SK-N-SH (cell line): ENCODE results near the gene LTB4R. TPM values are rescaled to one million over a fixed set of nuclear protein-coding genes. Genes with fewer than 3 reads are reported as not detected.

Source experiments
- CTCF ChIA-PET: fragments of 300-600, 350-600 bp; formaldehyde crosslinking; extraction: SDS; loops from one replicate; lab custom pipeline; 2021; lab: Yijun Ruan, JAX
- POLR2A ChIA-PET: fragments of 350-600 bp; sonication (Branson Sonifier 250); formaldehyde crosslinking; extraction: SDS; loops from one replicate; lab custom pipeline; 2020; ENCODE audit warnings: antibody characterized with exemption, inconsistent platforms; lab: Yijun Ruan, JAX
- DNase-seq: peaks from one replicate; pipeline ENCODE4 v3.0.0; 2012
- H2AFZ ChIP-seq: fragments of 200-600 bp; sonication (generic); 2 replicates; pipeline ENCODE4 v1.8.1; 2016; ENCODE audit warnings: antibody characterized with exemption, mild to moderate bottlenecking, low read depth
- H3F3A ChIP-seq: fragments of 200-600 bp; sonication (generic); replicated peaks from 2 replicates; pipeline ENCODE3; 2016; ENCODE audit warnings: antibody characterized with exemption, mild to moderate bottlenecking; ENCODE audit not compliant: insufficient read depth
- H3K27ac ChIP-seq, 2 experiments: fragments of 200-500 bp in 1 of 2; fragments of 200-600 bp in 1 of 2; sonication (Bioruptor generic) in 1 of 2; sonication (generic), shearing (Covaris generic) in 1 of 2; 2 replicates each; pipeline versions ENCODE4 v1.5.1 to v1.6.1; 2014 to 2016; ENCODE audit warnings: low read depth in 2 of 2, inconsistent platforms in 1 of 2, low read length in 1 of 2, mild to moderate bottlenecking in 1 of 2, mixed read lengths in 1 of 2
- H3K27me3 ChIP-seq: fragments of 200-600 bp; sonication (generic), shearing (Covaris generic); 2 replicates; pipeline ENCODE4 v1.6.1; 2016; ENCODE audit warnings: mixed run types; ENCODE audit not compliant: insufficient read depth
- H3K36me3 ChIP-seq, 2 experiments: fragments of 200-500 bp in 1 of 2; fragments of 200-600 bp in 1 of 2; sonication (Bioruptor generic) in 1 of 2; sonication (generic) in 1 of 2; replicated peaks in 1 of 2; 2 replicates each; pipeline versions ENCODE3 to v1.5.1; 2014 to 2016; ENCODE audit warnings: low read length in 1 of 2, mild to moderate bottlenecking in 1 of 2; ENCODE audit not compliant: insufficient read depth in 2 of 2, control insufficient read depth in 1 of 2
- H3K4me1 ChIP-seq, 2 experiments: fragments of 200-500 bp in 1 of 2; fragments of 200-600 bp in 1 of 2; sonication (Bioruptor generic) in 1 of 2; sonication (generic), shearing (Covaris generic) in 1 of 2; 2 replicates each; pipeline versions ENCODE4 v1.5.1 to v1.6.1; 2014 to 2016; ENCODE audit warnings: low read depth in 1 of 2, low read length in 1 of 2, mixed run types in 1 of 2; ENCODE audit not compliant: insufficient read depth in 2 of 2, control insufficient read depth in 1 of 2
- H3K4me2 ChIP-seq: fragments of 200-600 bp; sonication (generic), shearing (Covaris generic); 2 replicates; pipeline ENCODE4 v1.6.1; 2017; ENCODE audit warnings: mixed run types
- H3K4me3 ChIP-seq, 2 experiments: fragments of 200-500 bp in 1 of 2; fragments of 200-600 bp in 1 of 2; sonication (Bioruptor generic) in 1 of 2; sonication (generic), shearing (Covaris generic) in 1 of 2; 2 replicates each; pipeline versions ENCODE4 v1.5.1 to v1.8.1; 2014 to 2016; ENCODE audit warnings: low read depth in 2 of 2, inconsistent platforms in 1 of 2, low read length in 1 of 2, mild to moderate bottlenecking in 1 of 2, mixed read lengths in 1 of 2, moderate library complexity in 1 of 2
- H3K79me2 ChIP-seq: fragments of 200-600 bp; sonication (generic); 2 replicates; pipeline ENCODE4 v1.8.1; 2017; ENCODE audit warnings: mild to moderate bottlenecking; ENCODE audit not compliant: insufficient read depth
- H3K9ac ChIP-seq: fragments of 200-600 bp; sonication (generic); 2 replicates; pipeline ENCODE4 v1.6.1; 2017; ENCODE audit warnings: mixed run types
- H3K9me2 ChIP-seq: fragments of 200-600 bp; sonication (generic); 2 replicates; pipeline ENCODE4 v1.6.1; 2017; ENCODE audit warnings: mixed run types
- H3K9me3 ChIP-seq: fragments of 200-600 bp; sonication (generic); 2 replicates; pipeline ENCODE4 v1.6.1; 2017; ENCODE audit warnings: mixed run types, mild to moderate bottlenecking, moderate library complexity
- H4K20me1 ChIP-seq: fragments of 200-600 bp; sonication (generic); 2 replicates; pipeline ENCODE4 v1.6.1; 2017; ENCODE audit warnings: mild to moderate bottlenecking, mixed run types; ENCODE audit not compliant: insufficient read depth
- ELF1 ChIP-seq: IDR thresholded peaks from 2 replicates; pipeline ENCODE4 v1.4.0; 2012
- FOSL2 ChIP-seq: IDR thresholded peaks from 2 replicates; pipeline ENCODE4 v1.4.0; 2012; ENCODE audit warnings: low read depth, mild to moderate bottlenecking, moderate library complexity, borderline replicate concordance
- IRF3 ChIP-seq: fragments of 150-350 bp; IDR thresholded peaks from 2 replicates; pipeline ENCODE4 v1.6.1; 2016; ENCODE audit warnings: mild to moderate bottlenecking, low read depth, low read length
- MAX ChIP-seq: IDR thresholded peaks from 2 replicates; pipeline ENCODE4 v1.4.0; 2012; ENCODE audit warnings: low read depth
- POLR2AphosphoS5 ChIP-seq: IDR thresholded peaks from 2 replicates; pipeline ENCODE4 v1.6.1; 2012; ENCODE audit warnings: low read depth, low read length
- RAD21 ChIP-seq: IDR thresholded peaks from 2 replicates; pipeline ENCODE4 v1.6.1; 2012; ENCODE audit warnings: mild to moderate bottlenecking, low read length
- RFX5 ChIP-seq: IDR thresholded peaks from 2 replicates; pipeline ENCODE4 v1.6.1; 2012; ENCODE audit warnings: mild to moderate bottlenecking, improper control_type of control experiment, low read length
- SMC3 ChIP-seq: IDR thresholded peaks from 2 replicates; pipeline ENCODE4 v1.6.1; 2012; ENCODE audit warnings: low read depth, low read length, improper control_type of control experiment
- TCF12 ChIP-seq: IDR thresholded peaks from 2 replicates; pipeline ENCODE4 v1.4.0; 2012
- USF1 ChIP-seq: IDR thresholded peaks from 2 replicates; pipeline ENCODE4 v1.4.0; 2012; ENCODE audit warnings: low read depth, borderline replicate concordance
- ZBTB33 ChIP-seq: IDR thresholded peaks from 2 replicates; pipeline ENCODE4 v1.4.0; 2012; ENCODE audit warnings: low read depth, borderline replicate concordance
- WGBS: methylation state at CpG from one replicate; pipeline ENCODE4 v1.1.6; 2017; ENCODE audit warnings: low lambda C conversion rate; 5-methylcytosine and 5-hydroxymethylcytosine counted together
- polyA plus RNA-seq, 3 experiments: library from polyadenylated mRNA; depleted of rRNA; stranded (reverse); fragments of >200 nt; gene quantifications; 2 replicates each; pipeline ENCODE4 v1.2.3, GENCODE V29; 2012

Gene LTB4R
- polyA plus RNA-seq, 1 of the 3 experiments (the other 2 are of a cell fraction) = 11.9 TPM

- Histone ChIP-seq H3K4me2 (no peak overlapping the region), H4K20me1 (no peaks in the 10 kb centered on the region), H3K27me3 (peaks cover 12% of the 10 kb centered on the region; the same call in 1 of the 2 replicates), H3K79me2 (no peaks in the 10 kb centered on the region), H2AFZ (no peak overlapping the region), H3K4me3 (no peak overlapping the region), H3K9me3 (no peaks in the 10 kb centered on the region), H3K4me1 (peaks cover 0 to 8% of the 10 kb centered on the region in 2 experiments; a peak in 1 of 4 replicates), H3K36me3 (peaks cover 0 to 6% of the 10 kb centered on the region in 2 experiments), H3K9me2 (no peaks in the 10 kb centered on the region), H3K9ac (no peak overlapping the region), H3F3A (peaks cover 10% of the 10 kb centered on the region), H3K27ac (no peak overlapping the region)
- TF ChIP-seq IRF3 (no peak), RAD21 (no peak), POLR2AphosphoS5 (no peak), ZBTB33 (no peak), SMC3 (no peak), USF1 (no peak), MAX (no peak)
- POLR2A ChIA-PET = interaction anchor here (0.8 kb wide), 1 partner anchor 17 kb away, joined by 3 read pairs; no protein-coding TSS in a partner anchor
- 85% methylated on average over 18 of the region's 18 CpGs for WGBS
- CTCF ChIA-PET = interaction anchor here (1.2 to 14.6 kb wide), 5 partner anchors 8 to 120 kb away, joined by 5 to 115 read pairs (median 5); partner anchors contain the start of genes CIDEB, LTB4R and LTB4R2
- no peak for DNase-seq
Observed at GRCh38 chr14:24316597-24316950, 5.3 kb downstream of the LTB4R start.

GRCh38 chr14:24317141-24317928 lies 6.0 kb downstream of the LTB4R start:
- TF ChIP-seq ELF1 (no peak), FOSL2 (peak; percentile 31; the same call in 1 of the 2 replicates), TCF12 (no peak), RFX5 (no peak)
- no peaks in the 10 kb centered on the region for H3K9me2 ChIP-seq
- 98% methylated on average over 3 of the region's 3 CpGs for WGBS
- H3F3A ChIP-seq = peaks cover 10% of the 10 kb centered on the region
- H3K4me2 ChIP-seq = peak overlapping the region; percentile 25; the same call in 1 of the 2 replicates
- no peaks in the 10 kb centered on the region for H3K79me2 ChIP-seq
- no peak for DNase-seq
- no peaks in the 10 kb centered on the region for H3K9me3 ChIP-seq
- peaks cover 12% of the 10 kb centered on the region; the same call in 1 of the 2 replicates for H3K27me3 ChIP-seq
- H3K4me3 ChIP-seq = no peak overlapping the region
- H3K9ac ChIP-seq = no peak overlapping the region
- POLR2A ChIA-PET = interaction anchor here (0.8 to 1.6 kb wide), 2 partner anchors 9 to 16 kb away, joined by 3 read pairs; no protein-coding TSS in a partner anchor
- no peak overlapping the region for H2AFZ ChIP-seq
- no peak overlapping the region; a peak in 1 of 4 replicates for H3K27ac ChIP-seq
- no peaks in the 10 kb centered on the region for H3K36me3 ChIP-seq
- CTCF ChIA-PET = interaction anchor here (1.2 to 14.6 kb wide), 6 partner anchors 9 to 119 kb away, joined by 5 to 115 read pairs (median 16); partner anchors contain the start of genes ADCY4, CIDEB, LTB4R and LTB4R2
- peaks cover 0 to 8% of the 10 kb centered on the region in 2 experiments; a peak in 1 of 4 replicates for H3K4me1 ChIP-seq
- H4K20me1 ChIP-seq = no peaks in the 10 kb centered on the region
